Measurements from ENCODE around the gene BMP6. TPM values are rescaled to one million over a fixed set of nuclear protein-coding genes. Genes with fewer than 3 reads are reported as not detected.

BMP6 gene
- polyA plus RNA-seq, 1 experiment, result 0.06 TPM

DNA sequence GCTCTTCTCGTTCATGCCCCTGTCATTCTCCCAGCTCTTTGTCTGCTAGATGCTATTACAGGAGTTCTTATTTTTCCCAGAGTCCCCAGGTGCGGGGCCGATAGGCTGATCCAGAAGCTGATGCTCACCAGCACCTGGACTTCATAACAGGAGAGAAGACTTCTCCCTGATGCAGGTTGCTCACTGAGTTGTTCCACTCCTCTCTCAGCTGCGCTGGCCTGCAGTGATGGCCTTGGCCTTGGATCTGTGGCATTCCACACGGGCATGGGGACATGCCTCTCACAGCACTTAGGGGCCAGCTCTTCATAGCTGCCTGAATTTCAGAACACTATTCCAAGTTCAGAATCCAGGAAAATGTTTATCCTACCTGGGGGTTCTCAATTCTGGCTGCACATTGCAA, 191.8 kb downstream of the BMP6 start:
- POLR2A ChIA-PET, result no interaction called here
- H3K27me3 ChIP-seq (ENCODE audit: control insufficient read depth, insufficient read depth, low read length), result peaks cover 2% of the 10 kb centered on the region; the same call in 1 of the 2 replicates
- H3K4me3 ChIP-seq (ENCODE audit: low read depth, low read length), result no peak overlapping the region
- CTCF ChIA-PET, result interaction anchor here (0.6 kb wide), 1 partner anchor 89 kb away, joined by 3 read pairs; no protein-coding TSS in a partner anchor
- no peak for DNase-seq (ENCODE audit: low read depth)
- TF ChIP-seq, protein P1, sequence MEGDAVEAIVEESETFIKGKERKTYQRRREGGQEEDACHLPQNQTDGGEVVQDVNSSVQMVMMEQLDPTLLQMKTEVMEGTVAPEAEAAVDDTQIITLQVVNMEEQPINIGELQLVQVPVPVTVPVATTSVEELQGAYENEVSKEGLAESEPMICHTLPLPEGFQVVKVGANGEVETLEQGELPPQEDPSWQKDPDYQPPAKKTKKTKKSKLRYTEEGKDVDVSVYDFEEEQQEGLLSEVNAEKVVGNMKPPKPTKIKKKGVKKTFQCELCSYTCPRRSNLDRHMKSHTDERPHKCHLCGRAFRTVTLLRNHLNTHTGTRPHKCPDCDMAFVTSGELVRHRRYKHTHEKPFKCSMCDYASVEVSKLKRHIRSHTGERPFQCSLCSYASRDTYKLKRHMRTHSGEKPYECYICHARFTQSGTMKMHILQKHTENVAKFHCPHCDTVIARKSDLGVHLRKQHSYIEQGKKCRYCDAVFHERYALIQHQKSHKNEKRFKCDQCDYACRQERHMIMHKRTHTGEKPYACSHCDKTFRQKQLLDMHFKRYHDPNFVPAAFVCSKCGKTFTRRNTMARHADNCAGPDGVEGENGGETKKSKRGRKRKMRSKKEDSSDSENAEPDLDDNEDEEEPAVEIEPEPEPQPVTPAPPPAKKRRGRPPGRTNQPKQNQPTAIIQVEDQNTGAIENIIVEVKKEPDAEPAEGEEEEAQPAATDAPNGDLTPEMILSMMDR (IDR thresholded peaks at IDR 0.05; ENCODE audit: insufficient read depth, low read depth, low read length), result no peak
- no peaks in the 10 kb centered on the region for H3K36me3 ChIP-seq (ENCODE audit: control insufficient read depth, insufficient read depth, low read length)

DNA sequence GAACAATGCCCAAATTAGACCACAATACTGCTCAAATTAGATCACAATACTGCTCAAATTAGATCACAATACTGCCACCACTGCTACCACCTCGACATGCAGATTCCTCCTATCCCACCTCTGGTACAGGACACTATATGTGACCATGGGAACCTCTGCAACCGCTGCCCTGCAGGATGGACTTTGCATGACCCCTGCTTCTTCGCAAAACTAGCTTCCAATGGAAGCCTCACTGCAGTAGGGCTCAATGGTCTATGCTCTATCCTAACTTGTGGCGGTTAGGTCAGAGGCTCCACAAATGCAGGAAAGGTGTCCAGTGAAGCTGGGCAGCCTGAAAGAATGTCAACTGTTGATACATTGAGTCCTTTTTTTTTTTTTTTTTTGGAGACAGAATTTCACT, 192.5 kb downstream of the BMP6 start:
- ChIA-PET CTCF (no interaction called here), POLR2A (no interaction called here)
- H3K4me3 ChIP-seq (ENCODE audit: low read depth, low read length), result no peak overlapping the region
- no peaks in the 10 kb centered on the region for H3K36me3 ChIP-seq (ENCODE audit: control insufficient read depth, insufficient read depth, low read length)
- peaks cover 2% of the 10 kb centered on the region; the same call in 1 of the 2 replicates for H3K27me3 ChIP-seq (ENCODE audit: control insufficient read depth, insufficient read depth, low read length)
- TF ChIP-seq, protein P1 (IDR thresholded peaks at IDR 0.05; ENCODE audit: insufficient read depth, low read depth, low read length), result no peak
- no peak for DNase-seq (ENCODE audit: low read depth)

DNA sequence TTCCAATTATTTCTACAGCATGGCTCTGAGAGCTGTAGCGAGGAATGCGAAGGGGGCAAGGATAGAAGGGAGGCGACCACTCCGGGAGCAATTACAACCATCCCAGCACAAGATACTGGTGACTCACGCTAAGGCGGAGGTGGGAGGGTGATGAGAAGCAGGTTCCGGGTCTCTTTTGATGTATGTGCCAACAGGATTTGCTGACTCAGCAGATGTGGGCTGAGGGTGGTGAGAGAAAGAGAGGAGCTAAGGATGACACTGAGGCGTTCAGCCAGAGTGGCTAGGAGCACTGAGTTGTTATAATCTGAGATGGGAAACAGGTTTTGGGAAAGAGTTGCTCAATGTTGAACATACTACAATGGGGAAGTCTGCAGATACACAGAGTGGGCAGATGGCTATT, 194.0 kb downstream of the BMP6 start:
- no peaks in the 10 kb centered on the region for H3K36me3 ChIP-seq (ENCODE audit: control insufficient read depth, insufficient read depth, low read length)
- POLR2A ChIA-PET, result no interaction called here
- peaks cover 2% of the 10 kb centered on the region; the same call in 1 of the 2 replicates for H3K27me3 ChIP-seq (ENCODE audit: control insufficient read depth, insufficient read depth, low read length)
- TF ChIP-seq, protein P1 (IDR thresholded peaks at IDR 0.05; ENCODE audit: insufficient read depth, low read depth, low read length), result no peak
- CTCF ChIA-PET, result no interaction called here
- DNase-seq (ENCODE audit: low read depth), result no peak
- H3K4me3 ChIP-seq (ENCODE audit: low read depth, low read length), result no peak overlapping the region

DNA sequence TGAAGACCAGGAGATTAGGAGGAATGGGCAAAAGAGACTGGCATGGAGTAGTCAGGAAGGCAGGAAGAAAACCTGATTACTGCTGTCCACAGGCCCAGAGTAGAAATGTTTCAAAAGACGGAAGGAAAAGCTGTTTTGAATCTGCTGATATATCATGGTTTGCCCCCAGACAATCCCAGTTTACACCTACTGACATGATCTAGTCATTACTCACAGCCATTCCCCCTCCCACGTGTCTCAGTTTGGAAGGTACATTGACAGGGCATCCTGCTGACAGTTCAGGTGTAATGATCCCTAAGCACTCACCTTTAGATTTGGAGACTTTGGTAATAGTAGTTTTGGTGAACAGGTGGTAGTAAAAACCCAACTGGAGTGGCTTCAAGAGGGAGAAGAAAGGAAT, 194.5 kb downstream of the BMP6 start:
- POLR2A ChIA-PET, result no interaction called here
- CTCF ChIA-PET, result no interaction called here

DNA sequence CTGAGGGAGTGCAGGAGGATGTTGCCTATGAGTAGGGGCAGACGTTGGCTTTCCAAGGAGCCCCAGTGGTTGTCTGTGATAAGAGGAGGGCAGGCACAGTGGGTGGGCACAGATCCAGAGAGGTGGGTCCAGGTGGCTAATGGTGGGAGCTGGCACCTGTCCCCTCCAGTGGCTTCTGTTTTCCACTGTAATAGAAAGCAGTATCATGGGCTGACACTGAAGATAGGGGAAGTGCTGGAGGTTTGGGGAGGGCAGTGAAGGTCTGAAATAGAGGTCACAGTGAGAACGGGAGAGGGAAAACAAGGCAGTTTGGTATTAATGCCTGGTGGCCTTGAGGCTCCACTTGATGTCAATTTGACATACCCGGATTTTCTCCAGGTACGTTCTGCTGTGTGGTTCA, 195.1 kb downstream of the BMP6 start:
- Histone ChIP-seq H3K36me3 (ENCODE audit: control insufficient read depth, insufficient read depth, low read length) (no peaks in the 10 kb centered on the region), H3K4me3 (ENCODE audit: low read depth, low read length) (no peak overlapping the region), H3K27me3 (ENCODE audit: control insufficient read depth, insufficient read depth, low read length) (peaks cover 2% of the 10 kb centered on the region; the same call in 1 of the 2 replicates)
- ChIA-PET CTCF (no interaction called here), POLR2A (no interaction called here)
- TF ChIP-seq, protein P1 (IDR thresholded peaks at IDR 0.05; ENCODE audit: insufficient read depth, low read depth, low read length), result no peak
- DNase-seq (ENCODE audit: low read depth), result no peak

More for the DNA sequence above, 194.5 kb downstream of the BMP6 start:
- H3K27me3 ChIP-seq (ENCODE audit: control insufficient read depth, insufficient read depth, low read length), result peaks cover 2% of the 10 kb centered on the region; the same call in 1 of the 2 replicates
- no peak for DNase-seq (ENCODE audit: low read depth)
- no peak overlapping the region for H3K4me3 ChIP-seq (ENCODE audit: low read depth, low read length)
- TF ChIP-seq, protein P1 (IDR thresholded peaks at IDR 0.05; ENCODE audit: insufficient read depth, low read depth, low read length), result no peak
- no peaks in the 10 kb centered on the region for H3K36me3 ChIP-seq (ENCODE audit: control insufficient read depth, insufficient read depth, low read length)
